SK-N-SH treated with all-trans-retinoic acid at 6 μM for 48 hours (cell line): ENCODE results near the gene ITGA5.

Experiments used
- ARNTL ChIP-seq: fragments of 450-650 bp; formaldehyde crosslinking; IDR thresholded peaks from 2 replicates; pipeline ENCODE4 v1.5.0; 2020; ENCODE audit warnings: low read depth, mild to moderate bottlenecking, moderate library complexity, borderline replicate concordance
- CSRNP3 ChIP-seq: fragments of 250-450 bp; sonication (Bioruptor Pico); IDR thresholded peaks from 2 replicates; pipeline ENCODE4 v1.5.1; 2021; ENCODE audit warnings: mild to moderate bottlenecking, moderate library complexity
- ISL1 ChIP-seq: fragments of 250-450 bp; sonication (Bioruptor Pico); IDR thresholded peaks from 2 replicates; pipeline ENCODE4 v2.1.2; 2022; ENCODE audit warnings: mild to moderate bottlenecking, moderate library complexity
- OSR1 ChIP-seq: fragments of 250-450 bp; sonication (Bioruptor Pico); IDR thresholded peaks from 2 replicates; pipeline ENCODE4 v1.8.0; 2022; ENCODE audit warnings: moderate library complexity, mild to moderate bottlenecking, inconsistent platforms
- POU6F1 ChIP-seq: fragments of 250-450 bp; sonication (Bioruptor Pico); IDR thresholded peaks from 2 replicates; pipeline ENCODE4 v1.8.0; 2021; ENCODE audit warnings: low read depth, mild to moderate bottlenecking, moderate library complexity, borderline replicate concordance
- PPARA ChIP-seq: fragments of 250-450 bp; sonication (Bioruptor Pico); IDR thresholded peaks from 2 replicates; pipeline ENCODE4 v1.5.0; 2020; ENCODE audit warnings: mild to moderate bottlenecking, borderline replicate concordance
- RARB ChIP-seq: fragments of 250-450 bp; sonication (Bioruptor Pico); IDR thresholded peaks from 2 replicates; pipeline ENCODE4 v1.8.0; 2021; ENCODE audit warnings: mild to moderate bottlenecking, moderate library complexity
- TOX ChIP-seq: fragments of 250-450 bp; sonication (Bioruptor Pico); IDR thresholded peaks from 2 replicates; pipeline ENCODE4 v1.8.0; 2021; ENCODE audit warnings: mild to moderate bottlenecking, moderate library complexity, borderline replicate concordance
- TSHZ2 ChIP-seq: fragments of 250-450 bp; sonication (Bioruptor Pico); IDR thresholded peaks from 2 replicates; pipeline ENCODE4 v1.5.0; 2020; ENCODE audit warnings: mild to moderate bottlenecking, moderate library complexity
- ZFP3 ChIP-seq: fragments of 250-450 bp; sonication (Bioruptor Pico); IDR thresholded peaks from 2 replicates; pipeline ENCODE4 v1.5.0; 2020; ENCODE audit warnings: mild to moderate bottlenecking, moderate library complexity
- ZFP30 ChIP-seq: fragments of 450-650 bp; formaldehyde crosslinking; IDR thresholded peaks from 2 replicates; pipeline ENCODE4 v1.5.0; 2022; ENCODE audit warnings: mild to moderate bottlenecking, moderate library complexity
- ZNF70 ChIP-seq: fragments of 450-650 bp; formaldehyde crosslinking; IDR thresholded peaks from 2 replicates; pipeline ENCODE4 v1.5.0; 2020; ENCODE audit warnings: mild to moderate bottlenecking, moderate library complexity
- ZNF8 ChIP-seq: fragments of 450-650 bp; formaldehyde crosslinking; IDR thresholded peaks from 2 replicates; pipeline ENCODE4 v1.5.0; 2020; ENCODE audit warnings: mild to moderate bottlenecking, moderate library complexity
- TF ChIP-seq, protein P1 (sequence below): fragments of 250-450 bp; sonication (Bioruptor Pico); IDR thresholded peaks from 2 replicates; pipeline ENCODE4 v1.8.0; 2020; ENCODE audit warnings: mild to moderate bottlenecking, moderate library complexity, borderline replicate concordance

DNA sequence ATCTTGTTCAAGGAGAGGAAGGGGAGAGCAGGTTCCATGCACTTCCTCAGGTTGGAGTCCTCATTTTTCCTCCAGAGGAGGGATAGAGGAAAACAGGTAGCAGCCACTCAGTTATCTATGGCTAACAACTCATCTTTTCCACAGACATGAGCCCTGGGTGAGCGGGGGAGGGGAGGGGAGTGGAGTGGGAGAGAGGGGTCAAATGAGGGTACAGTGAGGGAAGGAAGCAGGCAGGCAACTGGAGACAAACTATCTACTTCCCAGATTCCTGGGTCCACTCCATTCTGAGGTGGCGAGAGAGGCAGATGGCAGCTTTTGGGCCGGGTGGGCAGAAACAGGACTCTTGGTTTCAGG lies 32.0 kb downstream of the ITGA5 start:
- no peak for TF ChIP-seq ZFP30 (CRISPR knock-in tag)
- TF ChIP-seq RARB = no peak
- TF ChIP-seq CSRNP3 = no peak
- TF ChIP-seq ARNTL (CRISPR knock-in tag) = no peak
- TF ChIP-seq, protein P1, sequence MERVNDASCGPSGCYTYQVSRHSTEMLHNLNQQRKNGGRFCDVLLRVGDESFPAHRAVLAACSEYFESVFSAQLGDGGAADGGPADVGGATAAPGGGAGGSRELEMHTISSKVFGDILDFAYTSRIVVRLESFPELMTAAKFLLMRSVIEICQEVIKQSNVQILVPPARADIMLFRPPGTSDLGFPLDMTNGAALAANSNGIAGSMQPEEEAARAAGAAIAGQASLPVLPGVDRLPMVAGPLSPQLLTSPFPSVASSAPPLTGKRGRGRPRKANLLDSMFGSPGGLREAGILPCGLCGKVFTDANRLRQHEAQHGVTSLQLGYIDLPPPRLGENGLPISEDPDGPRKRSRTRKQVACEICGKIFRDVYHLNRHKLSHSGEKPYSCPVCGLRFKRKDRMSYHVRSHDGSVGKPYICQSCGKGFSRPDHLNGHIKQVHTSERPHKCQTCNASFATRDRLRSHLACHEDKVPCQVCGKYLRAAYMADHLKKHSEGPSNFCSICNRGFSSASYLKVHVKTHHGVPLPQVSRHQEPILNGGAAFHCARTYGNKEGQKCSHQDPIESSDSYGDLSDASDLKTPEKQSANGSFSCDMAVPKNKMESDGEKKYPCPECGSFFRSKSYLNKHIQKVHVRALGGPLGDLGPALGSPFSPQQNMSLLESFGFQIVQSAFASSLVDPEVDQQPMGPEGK = no peak
- no peak for TF ChIP-seq ZFP3
- TF ChIP-seq POU6F1 = no peak
- TF ChIP-seq ISL1 = no peak
- no peak for TF ChIP-seq TOX
- TF ChIP-seq TSHZ2 (CRISPR knock-in tag) = no peak
- no peak for TF ChIP-seq PPARA (CRISPR knock-in tag)
- TF ChIP-seq ZNF70 (CRISPR knock-in tag) = no peak
- TF ChIP-seq ZNF8 (CRISPR knock-in tag) = no peak
- TF ChIP-seq OSR1 (CRISPR knock-in tag) = no peak
